Peyer's patch (tissue), 4 donors: ENCODE measurements around the gene PACRG. TPM values are rescaled to one million over a fixed set of nuclear protein-coding genes. Genes with fewer than 3 reads are reported as not detected.

Source experiments
- DNase-seq, 3 donors: peaks; one replicate each; pipeline ENCODE4 v3.0.0-alpha.2; 2017 to 2019
- H3K27ac ChIP-seq, 4 donors: fragments of 200-600 bp; sonication (generic); one replicate each; pipeline ENCODE4 v1.5.1; 2016 to 2019
- H3K27me3 ChIP-seq, 2 donors: fragments of 200-600 bp; sonication (generic); one replicate each; pipeline ENCODE4 v1.5.1; 2019
- H3K36me3 ChIP-seq, 3 donors: fragments of 200-600 bp; sonication (generic); one replicate each; pipeline ENCODE4 v1.5.1; 2016 to 2019
- H3K4me1 ChIP-seq, 4 donors: fragments of 200-600 bp; sonication (generic); one replicate each; pipeline ENCODE4 v1.5.1; 2016 to 2019
- H3K4me3 ChIP-seq, 4 donors: fragments of 200-600 bp; sonication (generic); 1 replicate in 3 of 4; 2 replicates in 1 of 4; pipeline ENCODE4 v1.5.1; 2016 to 2019; ENCODE audit warnings: mild to moderate bottlenecking in 1 of 4
- H3K9me3 ChIP-seq, 4 donors: fragments of 200-600 bp; sonication (generic); one replicate each; pipeline ENCODE4 v1.5.1; 2016 to 2019; ENCODE audit warnings: mild to moderate bottlenecking in 1 of 4
- POLR2A ChIP-seq, 2 donors: fragments of 450-650 bp; IDR thresholded peaks; one replicate each; pipeline ENCODE4 v1.5.1; 2017; ENCODE audit warnings: antibody characterized with exemption in 2 of 2, mild to moderate bottlenecking in 2 of 2, moderate library complexity in 2 of 2
- total RNA-seq, 4 donors: library from RNA; depleted of rRNA; stranded (reverse); fragments of >200 nt; gene quantifications; one replicate each; pipeline ENCODE4 v1.1.0, GENCODE V29; 2016
- TF ChIP-seq, protein P1 (sequence below), 6 experiments: fragments of 450-650 bp in 4 of 6; fragments of 200-600 bp in 2 of 6; sonication (generic) in 1 of 6; IDR thresholded peaks; one replicate each; pipeline ENCODE4 v1.5.1; 2017 to 2019; ENCODE audit warnings: antibody characterized with exemption in 6 of 6, mild to moderate bottlenecking in 3 of 6, moderate library complexity in 1 of 6

Gene PACRG
- total RNA-seq, 4 donors from 2014 or later = 0.76 to 2.5 TPM; not detected in 2

- Histone ChIP-seq H3K36me3 (no peaks in the 10 kb centered on the region), H3K27ac (no peak overlapping the region), H3K9me3 (no peaks in the 10 kb centered on the region), H3K27me3 (no peaks in the 10 kb centered on the region), H3K4me3 (no peak overlapping the region), H3K4me1 (peaks cover 0 to 5% (median 0%) of the 10 kb centered on the region in 4 donors)
- DNase-seq = no peak
- TF ChIP-seq, protein P1, sequence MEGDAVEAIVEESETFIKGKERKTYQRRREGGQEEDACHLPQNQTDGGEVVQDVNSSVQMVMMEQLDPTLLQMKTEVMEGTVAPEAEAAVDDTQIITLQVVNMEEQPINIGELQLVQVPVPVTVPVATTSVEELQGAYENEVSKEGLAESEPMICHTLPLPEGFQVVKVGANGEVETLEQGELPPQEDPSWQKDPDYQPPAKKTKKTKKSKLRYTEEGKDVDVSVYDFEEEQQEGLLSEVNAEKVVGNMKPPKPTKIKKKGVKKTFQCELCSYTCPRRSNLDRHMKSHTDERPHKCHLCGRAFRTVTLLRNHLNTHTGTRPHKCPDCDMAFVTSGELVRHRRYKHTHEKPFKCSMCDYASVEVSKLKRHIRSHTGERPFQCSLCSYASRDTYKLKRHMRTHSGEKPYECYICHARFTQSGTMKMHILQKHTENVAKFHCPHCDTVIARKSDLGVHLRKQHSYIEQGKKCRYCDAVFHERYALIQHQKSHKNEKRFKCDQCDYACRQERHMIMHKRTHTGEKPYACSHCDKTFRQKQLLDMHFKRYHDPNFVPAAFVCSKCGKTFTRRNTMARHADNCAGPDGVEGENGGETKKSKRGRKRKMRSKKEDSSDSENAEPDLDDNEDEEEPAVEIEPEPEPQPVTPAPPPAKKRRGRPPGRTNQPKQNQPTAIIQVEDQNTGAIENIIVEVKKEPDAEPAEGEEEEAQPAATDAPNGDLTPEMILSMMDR (IDR thresholded peaks at IDR 0.05) = no peak
- TF ChIP-seq POLR2A (IDR thresholded peaks at IDR 0.05) = no peak
Measured at GRCh38 chr6:162683135-162683534, 44.6 kb upstream of the PACRG start.

DNA sequence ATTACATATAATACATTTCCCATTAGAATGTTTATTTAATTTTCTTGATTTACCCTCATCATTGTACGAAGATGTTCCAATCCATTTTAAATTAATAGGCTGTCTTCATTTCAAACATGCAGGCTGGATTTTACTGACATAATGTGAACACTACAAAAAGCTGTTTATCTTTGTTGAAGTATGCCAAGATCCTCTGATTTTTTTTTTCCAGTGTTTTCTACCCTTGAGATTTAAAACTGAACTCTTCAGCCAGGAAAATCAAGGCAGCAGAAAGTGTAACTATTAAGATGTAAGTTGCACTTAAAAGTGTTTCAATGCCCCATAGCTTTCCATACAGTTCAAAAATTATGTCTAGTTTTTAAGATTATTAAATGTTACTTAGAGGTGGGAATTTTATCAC, 43.7 kb upstream of the PACRG start:
- H3K4me1 ChIP-seq = peaks cover 0 to 5% (median 0%) of the 10 kb centered on the region in 4 donors
- no peak overlapping the region for H3K4me3 ChIP-seq
- no peaks in the 10 kb centered on the region for H3K9me3 ChIP-seq
- DNase-seq = no peak
- no peaks in the 10 kb centered on the region for H3K36me3 ChIP-seq
- no peak overlapping the region for H3K27ac ChIP-seq
- no peaks in the 10 kb centered on the region for H3K27me3 ChIP-seq
- TF ChIP-seq, protein P1 (IDR thresholded peaks at IDR 0.05) = no peak
- TF ChIP-seq POLR2A (IDR thresholded peaks at IDR 0.05) = no peak

DNA sequence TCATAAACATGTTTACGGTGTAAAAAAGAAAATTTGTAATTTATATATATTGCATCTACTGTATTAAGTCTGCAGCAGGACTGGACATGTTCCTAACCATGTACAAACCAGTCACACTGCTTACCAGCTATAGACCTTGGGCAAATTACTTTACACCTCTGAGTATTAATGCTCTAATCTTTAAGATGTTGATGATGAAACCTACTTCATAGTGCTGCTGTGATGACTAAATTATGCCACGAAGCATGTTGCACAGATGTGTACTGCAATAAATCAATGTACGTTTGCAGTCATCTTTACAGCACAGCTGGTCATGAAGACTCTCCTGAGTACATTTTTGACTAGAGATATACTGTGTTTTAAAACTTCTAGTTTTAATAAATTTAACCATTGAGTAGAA, 42.8 kb upstream of the PACRG start:
- Histone ChIP-seq H3K36me3 (no peaks in the 10 kb centered on the region), H3K4me3 (no peak overlapping the region), H3K27me3 (no peaks in the 10 kb centered on the region), H3K9me3 (no peaks in the 10 kb centered on the region), H3K4me1 (peaks cover 0 to 5% (median 0%) of the 10 kb centered on the region in 4 donors), H3K27ac (no peak overlapping the region)
- TF ChIP-seq, protein P1 (IDR thresholded peaks at IDR 0.05) = no peak
- TF ChIP-seq POLR2A (IDR thresholded peaks at IDR 0.05) = no peak
- DNase-seq = no peak

GRCh38 chr6:162685586-162685985, 42.2 kb upstream of the PACRG start:
- Histone ChIP-seq H3K27ac (no peak overlapping the region), H3K4me1 (peaks cover 0 to 5% (median 0%) of the 10 kb centered on the region in 4 donors), H3K9me3 (no peaks in the 10 kb centered on the region), H3K27me3 (no peaks in the 10 kb centered on the region), H3K4me3 (no peak overlapping the region), H3K36me3 (no peaks in the 10 kb centered on the region)
- no peak for TF ChIP-seq POLR2A (IDR thresholded peaks at IDR 0.05)
- TF ChIP-seq, protein P1 (IDR thresholded peaks at IDR 0.05) = no peak
- no peak for DNase-seq

DNA sequence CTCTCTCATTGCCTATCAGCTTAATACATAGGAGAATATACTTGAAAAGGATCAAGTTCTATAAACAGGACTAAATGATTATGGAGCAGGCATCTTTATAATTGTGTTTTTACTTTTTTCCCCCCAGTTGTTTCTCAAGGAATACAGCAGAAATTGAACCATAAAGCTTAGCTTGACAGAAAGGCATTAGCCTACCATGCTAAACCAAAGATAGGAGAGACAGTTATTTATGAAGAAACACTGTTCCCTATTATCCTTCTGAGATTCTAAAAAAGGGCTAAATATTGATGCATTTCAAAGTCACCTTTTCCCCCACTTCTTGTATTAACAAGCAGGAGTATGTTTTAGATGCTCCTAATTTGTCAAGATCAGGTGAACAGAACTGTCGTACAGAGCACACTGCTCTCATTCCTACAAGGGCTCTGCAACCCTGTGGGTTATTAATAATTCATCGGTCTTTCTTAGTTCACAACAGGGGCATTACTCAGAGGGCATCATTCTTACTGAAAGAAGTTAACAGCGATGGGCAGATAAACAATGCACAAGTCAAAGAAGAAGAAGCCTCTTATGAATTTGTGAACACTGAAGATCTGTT, 38.9 kb upstream of the PACRG start:
- Histone ChIP-seq H3K36me3 (no peaks in the 10 kb centered on the region), H3K27me3 (no peaks in the 10 kb centered on the region), H3K4me3 (no peak overlapping the region), H3K9me3 (no peaks in the 10 kb centered on the region), H3K27ac (no peak overlapping the region), H3K4me1 (peaks cover 0 to 4% (median 0%) of the 10 kb centered on the region in 4 donors)
- no peak for TF ChIP-seq POLR2A (IDR thresholded peaks at IDR 0.05)
- TF ChIP-seq, protein P1 (IDR thresholded peaks at IDR 0.05) = no peak
- DNase-seq = no peak

GRCh38 chr6:162690158-162690557, 37.6 kb upstream of the PACRG start:
- Histone ChIP-seq H3K9me3 (no peaks in the 10 kb centered on the region), H3K27ac (no peak overlapping the region), H3K4me1 (no peaks in the 10 kb centered on the region), H3K4me3 (no peak overlapping the region), H3K36me3 (no peaks in the 10 kb centered on the region), H3K27me3 (no peaks in the 10 kb centered on the region)
- TF ChIP-seq, protein P1 (IDR thresholded peaks at IDR 0.05) = no peak
- TF ChIP-seq POLR2A (IDR thresholded peaks at IDR 0.05) = no peak
- no peak for DNase-seq
